Measurements from ENCODE around the gene MVB12B.

MVB12B gene

DNA sequence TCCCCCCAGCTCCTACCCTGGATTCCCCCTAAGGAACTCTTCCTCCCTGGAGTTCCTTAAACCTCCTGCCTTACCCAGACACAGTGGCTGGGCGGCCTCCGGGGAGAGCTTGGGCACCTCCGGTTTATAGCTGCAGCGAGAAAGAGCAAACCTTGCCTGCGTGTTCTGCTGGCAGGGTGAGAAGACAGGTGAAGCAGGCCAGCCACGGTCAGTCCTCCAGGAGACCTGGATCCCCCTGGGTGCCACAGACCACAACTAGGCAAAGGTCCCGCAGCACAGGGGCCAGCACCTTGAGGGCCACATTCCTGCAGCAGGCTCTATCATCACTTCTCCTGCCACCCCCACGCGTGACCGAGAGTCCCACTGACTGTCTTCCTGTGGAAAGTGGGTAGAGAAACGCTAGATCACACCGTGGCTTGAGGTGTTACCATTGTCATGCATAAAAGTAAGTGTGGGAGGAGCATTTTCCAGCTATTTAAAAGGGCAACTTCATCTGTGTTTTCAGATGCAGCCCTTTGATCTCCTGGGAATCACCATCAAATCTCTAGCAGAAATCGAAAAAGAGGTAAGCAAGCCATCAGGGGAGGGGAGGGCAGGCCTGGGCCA, 156.9 kb downstream of the MVB12B start:
- Histone ChIP-seq H3K9me3 (ENCODE audit: control insufficient read depth in 5 of 5, low read length in 5 of 5) (no peaks in the 10 kb centered on the region), H3K36me3 (ENCODE audit: control insufficient read depth in 5 of 5, insufficient read depth in 5 of 5, low read length in 5 of 5) (peaks cover 3 to 73% (median 32%) of the 10 kb centered on the region in 5 donors), H3K27me3 (ENCODE audit: control insufficient read depth in 5 of 5, insufficient read depth in 4 of 5, low read length in 5 of 5) (no peaks in the 10 kb centered on the region), H3K4me3 (ENCODE audit: low read depth in 1 of 5, low read length in 5 of 5) (no peak overlapping the region), H3K9ac (ENCODE audit: low read length in 5 of 5) (no peak overlapping the region), H3K27ac (ENCODE audit: low read depth, low read length) (no peak overlapping the region), H3K4me1 (ENCODE audit: control insufficient read depth in 5 of 5, insufficient read depth in 5 of 5, low read length in 5 of 5) (peaks cover 0 to 8% (median 0%) of the 10 kb centered on the region in 5 donors)

DNA sequence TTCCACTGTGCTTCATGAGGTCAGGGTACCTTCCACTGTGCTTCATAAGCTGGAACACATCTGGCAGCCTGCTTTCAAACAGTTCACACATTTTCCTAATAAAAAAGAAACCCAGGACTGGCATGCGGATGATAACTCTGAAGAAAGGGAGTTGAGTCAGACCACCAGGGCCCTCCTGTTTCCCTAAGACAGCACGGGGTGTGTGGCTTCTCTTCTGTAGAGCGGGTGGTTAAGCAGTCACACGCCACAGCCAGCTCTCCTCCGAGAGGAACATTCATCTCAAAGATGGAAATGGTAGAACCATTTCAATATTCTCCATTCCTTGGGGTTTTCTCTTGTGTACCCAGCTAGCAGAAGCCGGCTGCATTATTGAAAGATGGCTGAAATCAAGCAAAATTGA, 159.0 kb downstream of the MVB12B start:
- no peaks in the 10 kb centered on the region for H3K27me3 ChIP-seq (ENCODE audit: control insufficient read depth in 5 of 5, insufficient read depth in 4 of 5, low read length in 5 of 5)
- no peak overlapping the region for H3K27ac ChIP-seq (ENCODE audit: low read depth, low read length)
- H3K9me3 ChIP-seq (ENCODE audit: control insufficient read depth in 5 of 5, low read length in 5 of 5) = no peaks in the 10 kb centered on the region
- no peak overlapping the region for H3K4me3 ChIP-seq (ENCODE audit: low read depth in 1 of 5, low read length in 5 of 5)
- peaks cover 3 to 66% (median 29%) of the 10 kb centered on the region in 5 donors for H3K36me3 ChIP-seq (ENCODE audit: control insufficient read depth in 5 of 5, insufficient read depth in 5 of 5, low read length in 5 of 5)
- H3K4me1 ChIP-seq (ENCODE audit: control insufficient read depth in 5 of 5, insufficient read depth in 5 of 5, low read length in 5 of 5) = peaks cover 0 to 11% (median 0%) of the 10 kb centered on the region in 5 donors
- no peak overlapping the region for H3K9ac ChIP-seq (ENCODE audit: low read length in 5 of 5)

GRCh38 chr9:126486276-126486675, 159.6 kb downstream of the MVB12B start:
- H3K27me3 ChIP-seq (ENCODE audit: control insufficient read depth in 5 of 5, insufficient read depth in 4 of 5, low read length in 5 of 5) = no peaks in the 10 kb centered on the region
- peaks cover 0 to 11% (median 0%) of the 10 kb centered on the region in 5 donors for H3K4me1 ChIP-seq (ENCODE audit: control insufficient read depth in 5 of 5, insufficient read depth in 5 of 5, low read length in 5 of 5)
- H3K4me3 ChIP-seq (ENCODE audit: low read depth in 1 of 5, low read length in 5 of 5) = no peak overlapping the region
- no peaks in the 10 kb centered on the region for H3K9me3 ChIP-seq (ENCODE audit: control insufficient read depth in 5 of 5, low read length in 5 of 5)
- H3K36me3 ChIP-seq (ENCODE audit: control insufficient read depth in 5 of 5, insufficient read depth in 5 of 5, low read length in 5 of 5) = peaks cover 3 to 60% (median 25%) of the 10 kb centered on the region in 5 donors
- no peak overlapping the region for H3K9ac ChIP-seq (ENCODE audit: low read length in 5 of 5)
- H3K27ac ChIP-seq (ENCODE audit: low read depth, low read length) = no peak overlapping the region

- H3K9me3 ChIP-seq (ENCODE audit: control insufficient read depth in 5 of 5, low read length in 5 of 5) = no peaks in the 10 kb centered on the region
- peaks cover 0 to 11% (median 0%) of the 10 kb centered on the region in 5 donors for H3K4me1 ChIP-seq (ENCODE audit: control insufficient read depth in 5 of 5, insufficient read depth in 5 of 5, low read length in 5 of 5)
- peaks cover 3 to 45% (median 17%) of the 10 kb centered on the region in 5 donors for H3K36me3 ChIP-seq (ENCODE audit: control insufficient read depth in 5 of 5, insufficient read depth in 5 of 5, low read length in 5 of 5)
- H3K9ac ChIP-seq (ENCODE audit: low read length in 5 of 5) = no peak overlapping the region
- H3K27me3 ChIP-seq (ENCODE audit: control insufficient read depth in 5 of 5, insufficient read depth in 4 of 5, low read length in 5 of 5) = no peaks in the 10 kb centered on the region
- no peak overlapping the region for H3K4me3 ChIP-seq (ENCODE audit: low read depth in 1 of 5, low read length in 5 of 5)
- H3K27ac ChIP-seq (ENCODE audit: low read depth, low read length) = no peak overlapping the region
Observed at GRCh38 chr9:126487856-126488255, 161.2 kb downstream of the MVB12B start.

DNA sequence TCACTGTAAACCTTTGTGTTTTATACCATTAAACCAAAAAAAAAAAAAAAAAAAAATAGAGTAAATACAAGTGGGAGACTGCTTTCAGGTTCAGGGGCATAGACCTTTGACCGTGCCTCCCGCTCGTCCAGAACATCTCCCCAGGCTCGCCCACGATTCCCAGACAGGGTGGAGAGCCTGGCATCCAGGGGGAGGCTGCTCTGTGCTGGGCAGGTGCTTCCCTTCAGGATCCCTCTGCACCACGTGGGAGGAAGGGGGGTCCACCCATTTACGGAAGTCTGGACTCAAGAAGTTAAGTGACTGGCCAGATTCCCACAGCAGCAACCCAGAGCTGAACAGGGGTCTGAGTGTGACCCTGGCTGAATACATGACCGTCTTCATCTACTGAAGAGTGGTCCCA, 161.7 kb downstream of the MVB12B start:
- Histone ChIP-seq H3K36me3 (ENCODE audit: control insufficient read depth in 5 of 5, insufficient read depth in 5 of 5, low read length in 5 of 5) (peaks cover 3 to 41% (median 15%) of the 10 kb centered on the region in 5 donors), H3K4me3 (ENCODE audit: low read depth in 1 of 5, low read length in 5 of 5) (no peak overlapping the region), H3K9me3 (ENCODE audit: control insufficient read depth in 5 of 5, low read length in 5 of 5) (no peaks in the 10 kb centered on the region), H3K4me1 (ENCODE audit: control insufficient read depth in 5 of 5, insufficient read depth in 5 of 5, low read length in 5 of 5) (peaks cover 0 to 11% (median 0%) of the 10 kb centered on the region in 5 donors), H3K27me3 (ENCODE audit: control insufficient read depth in 5 of 5, insufficient read depth in 4 of 5, low read length in 5 of 5) (no peaks in the 10 kb centered on the region), H3K27ac (ENCODE audit: low read depth, low read length) (no peak overlapping the region), H3K9ac (ENCODE audit: low read length in 5 of 5) (no peak overlapping the region)

DNA sequence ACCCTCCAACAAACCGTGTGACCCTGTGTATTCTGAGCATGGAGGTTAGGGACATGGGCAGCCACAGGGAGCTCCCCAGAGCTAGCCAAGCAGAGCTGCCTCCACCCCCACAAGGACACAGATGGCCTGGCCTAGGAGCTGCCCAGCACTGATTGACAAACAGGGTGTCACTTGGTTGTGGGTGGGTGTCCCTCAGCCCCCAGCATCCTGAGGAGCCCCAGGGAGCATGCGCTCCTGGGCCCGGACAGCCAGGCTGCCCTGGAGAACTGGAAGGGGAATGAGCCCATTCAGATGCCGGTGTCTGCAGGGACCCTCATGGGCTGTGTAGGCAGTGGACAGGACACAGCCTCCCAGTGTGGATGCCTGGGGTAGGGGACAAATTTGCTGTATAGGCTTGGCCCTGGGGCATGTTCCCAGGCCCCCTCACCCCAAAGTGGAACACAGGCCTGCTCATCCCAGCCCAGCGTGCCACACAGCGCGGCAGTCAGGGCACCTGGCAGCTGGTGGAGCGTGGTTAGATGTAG, 162.3 kb downstream of the MVB12B start:
- no peak overlapping the region for H3K4me3 ChIP-seq (ENCODE audit: low read depth in 1 of 5, low read length in 5 of 5)
- H3K36me3 ChIP-seq (ENCODE audit: control insufficient read depth in 5 of 5, insufficient read depth in 5 of 5, low read length in 5 of 5) = peaks cover 3 to 34% (median 12%) of the 10 kb centered on the region in 5 donors
- H3K27me3 ChIP-seq (ENCODE audit: control insufficient read depth in 5 of 5, insufficient read depth in 4 of 5, low read length in 5 of 5) = no peaks in the 10 kb centered on the region
- peaks cover 0 to 11% (median 0%) of the 10 kb centered on the region in 5 donors for H3K4me1 ChIP-seq (ENCODE audit: control insufficient read depth in 5 of 5, insufficient read depth in 5 of 5, low read length in 5 of 5)
- H3K9ac ChIP-seq (ENCODE audit: low read length in 5 of 5) = no peak overlapping the region
- no peaks in the 10 kb centered on the region for H3K9me3 ChIP-seq (ENCODE audit: control insufficient read depth in 5 of 5, low read length in 5 of 5)
- H3K27ac ChIP-seq (ENCODE audit: low read depth, low read length) = no peak overlapping the region

- no peak overlapping the region for H3K27ac ChIP-seq (ENCODE audit: low read depth, low read length)
- no peak overlapping the region for H3K9ac ChIP-seq (ENCODE audit: low read length in 5 of 5)
Observed at GRCh38 chr9:126489581-126490213, 163.1 kb downstream of the MVB12B start.

DNA sequence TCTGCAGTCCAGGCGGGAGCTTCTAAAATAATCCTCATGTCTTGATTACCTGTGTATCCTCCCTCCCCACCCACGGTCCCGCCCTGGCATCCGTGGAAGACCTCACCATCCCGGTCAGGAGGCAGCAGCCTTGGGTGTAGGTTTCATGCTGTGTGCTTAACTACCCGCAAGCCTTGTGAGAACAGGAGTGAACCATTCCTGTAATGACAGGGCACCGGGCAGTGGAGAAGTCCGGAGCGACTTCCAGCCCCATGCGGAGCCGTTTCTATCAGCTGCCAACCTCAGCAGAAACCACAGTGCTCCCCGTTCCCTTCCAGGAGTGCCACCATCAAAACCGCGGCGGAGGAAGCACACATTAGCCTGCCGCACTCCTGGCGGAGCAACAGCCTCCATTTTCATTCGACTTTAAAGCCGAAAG, 163.6 kb downstream of the MVB12B start:
- Histone ChIP-seq H3K4me3 (ENCODE audit: low read depth in 1 of 5, low read length in 5 of 5) (no peak overlapping the region), H3K27me3 (ENCODE audit: control insufficient read depth in 5 of 5, insufficient read depth in 4 of 5, low read length in 5 of 5) (no peaks in the 10 kb centered on the region), H3K9ac (ENCODE audit: low read length in 5 of 5) (no peak overlapping the region), H3K9me3 (ENCODE audit: control insufficient read depth in 5 of 5, low read length in 5 of 5) (no peaks in the 10 kb centered on the region), H3K36me3 (ENCODE audit: control insufficient read depth in 5 of 5, insufficient read depth in 5 of 5, low read length in 5 of 5) (peaks cover 0 to 37% (median 11%) of the 10 kb centered on the region in 5 donors), H3K4me1 (ENCODE audit: control insufficient read depth in 5 of 5, insufficient read depth in 5 of 5, low read length in 5 of 5) (peaks cover 0 to 11% (median 0%) of the 10 kb centered on the region in 5 donors), H3K27ac (ENCODE audit: low read depth, low read length) (no peak overlapping the region)

More at GRCh38 chr9:126489581-126490213, 163.1 kb downstream of the MVB12B start:
- H3K27me3 ChIP-seq (ENCODE audit: control insufficient read depth in 5 of 5, insufficient read depth in 4 of 5, low read length in 5 of 5) = no peaks in the 10 kb centered on the region
- H3K36me3 ChIP-seq (ENCODE audit: control insufficient read depth in 5 of 5, insufficient read depth in 5 of 5, low read length in 5 of 5) = peaks cover 0 to 37% (median 12%) of the 10 kb centered on the region in 5 donors
- H3K9me3 ChIP-seq (ENCODE audit: control insufficient read depth in 5 of 5, low read length in 5 of 5) = no peaks in the 10 kb centered on the region
- no peak overlapping the region for H3K4me3 ChIP-seq (ENCODE audit: low read depth in 1 of 5, low read length in 5 of 5)
- H3K4me1 ChIP-seq (ENCODE audit: control insufficient read depth in 5 of 5, insufficient read depth in 5 of 5, low read length in 5 of 5) = peaks cover 0 to 11% (median 0%) of the 10 kb centered on the region in 5 donors

GRCh38 chr9:126490871-126491567, 164.4 kb downstream of the MVB12B start:
- Histone ChIP-seq H3K9me3 (ENCODE audit: control insufficient read depth in 5 of 5, low read length in 5 of 5) (no peaks in the 10 kb centered on the region), H3K4me3 (ENCODE audit: low read depth in 1 of 5, low read length in 5 of 5) (no peak overlapping the region), H3K27me3 (ENCODE audit: control insufficient read depth in 5 of 5, insufficient read depth in 4 of 5, low read length in 5 of 5) (no peaks in the 10 kb centered on the region), H3K4me1 (ENCODE audit: control insufficient read depth in 5 of 5, insufficient read depth in 5 of 5, low read length in 5 of 5) (peaks cover 0 to 11% (median 0%) of the 10 kb centered on the region in 5 donors), H3K9ac (ENCODE audit: low read length in 5 of 5) (no peak overlapping the region), H3K36me3 (ENCODE audit: control insufficient read depth in 5 of 5, insufficient read depth in 5 of 5, low read length in 5 of 5) (peaks cover 0 to 37% (median 6%) of the 10 kb centered on the region in 5 donors), H3K27ac (ENCODE audit: low read depth, low read length) (no peak overlapping the region)

- Histone ChIP-seq H3K9ac (ENCODE audit: low read length in 5 of 5) (no peak overlapping the region), H3K9me3 (ENCODE audit: control insufficient read depth in 5 of 5, low read length in 5 of 5) (no peaks in the 10 kb centered on the region), H3K4me3 (ENCODE audit: low read depth in 1 of 5, low read length in 5 of 5) (no peak overlapping the region), H3K27ac (ENCODE audit: low read depth, low read length) (no peak overlapping the region), H3K36me3 (ENCODE audit: control insufficient read depth in 5 of 5, insufficient read depth in 5 of 5, low read length in 5 of 5) (peaks cover 0 to 32% (median 3%) of the 10 kb centered on the region in 5 donors), H3K4me1 (ENCODE audit: control insufficient read depth in 5 of 5, insufficient read depth in 5 of 5, low read length in 5 of 5) (peaks cover 0 to 11% (median 0%) of the 10 kb centered on the region in 5 donors), H3K27me3 (ENCODE audit: control insufficient read depth in 5 of 5, insufficient read depth in 4 of 5, low read length in 5 of 5) (no peaks in the 10 kb centered on the region)
Observed at GRCh38 chr9:126491568-126491879, 164.9 kb downstream of the MVB12B start.
